Central memory CD8-positive, alpha-beta T cell (primary cell): Measurements from ENCODE around the gene NEK7.

Source experiments
- ATAC-seq: fragments of 150-1000 bp; cut with Tn5 transposase; replicated peaks from 2 replicates; pipeline ENCODE4 v1.10.0; 2022; ENCODE audit warnings: mild to moderate bottlenecking, moderate FRiP score, moderate number of reproducible peaks; ENCODE audit not compliant: poor library complexity, severe bottlenecking; ENCODE audit errors: extremely low read depth
- DNase-seq, 2 donors: peaks; one replicate each; pipeline ENCODE4 v3.0.0; 2021; ENCODE audit warnings: low spot score in 2 of 2
- H3K27ac Mint-ChIP-seq: one replicate; pipeline ENCODE4 v1.8.0; 2022; ENCODE audit warnings: low read depth, mild to moderate bottlenecking, moderate library complexity, mixed read lengths
- H3K27me3 Mint-ChIP-seq: one replicate; pipeline ENCODE4 v1.8.0; 2022; ENCODE audit warnings: mixed read lengths
- H3K36me3 Mint-ChIP-seq: one replicate; pipeline ENCODE4 v1.8.0; 2022; ENCODE audit warnings: mild to moderate bottlenecking, moderate library complexity, mixed read lengths; ENCODE audit not compliant: insufficient read depth
- H3K4me1 Mint-ChIP-seq: one replicate; pipeline ENCODE4 v1.8.0; 2022; ENCODE audit warnings: mixed read lengths
- H3K4me3 Mint-ChIP-seq: one replicate; pipeline ENCODE4 v1.8.0; 2022; ENCODE audit warnings: mild to moderate bottlenecking, moderate library complexity, mixed read lengths
- H3K9me3 Mint-ChIP-seq: one replicate; pipeline ENCODE4 v1.8.0; 2022; ENCODE audit warnings: mixed read lengths

The NEK7 gene

DNA sequence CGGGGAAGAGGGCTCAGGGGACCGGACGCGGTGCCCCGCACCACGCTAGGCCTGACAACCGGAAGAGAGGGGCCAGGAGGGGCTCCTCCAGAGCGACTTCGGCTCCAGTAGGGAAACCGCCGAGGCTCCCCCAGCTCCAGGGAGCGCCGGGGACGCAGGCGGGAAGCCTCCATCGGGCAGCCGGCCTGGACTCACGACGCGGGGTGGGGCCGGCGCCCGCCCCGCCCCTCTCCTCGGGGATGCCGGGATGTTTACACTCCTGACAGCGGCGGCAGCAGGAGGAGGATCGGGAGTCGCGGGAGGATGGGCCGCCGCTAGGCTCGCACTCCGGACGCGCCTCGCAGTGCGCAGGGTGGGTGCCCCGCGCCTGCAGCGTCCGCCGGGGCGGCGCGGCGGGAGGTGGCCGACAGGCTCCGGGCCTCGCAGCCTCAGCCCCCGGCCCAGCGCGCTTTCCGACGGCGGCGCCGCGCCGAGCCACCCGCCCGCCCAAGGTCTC is at the start of gene NEK7:
TSS of gene NEK7 (plus strand) at position 254 of the 496 bp plus-strand sequence. CDS start 75,583 bp downstream, outside the sequence.
- H3K4me3 Mint-ChIP-seq: peak within 1 kb of the TSS; percentile 99
- H3K9me3 Mint-ChIP-seq: no peaks in the 10 kb centered on the region
- no peaks in the 10 kb centered on the region for H3K27me3 Mint-ChIP-seq
- DNase-seq: peak; percentile 33 to 35
- H3K4me1 Mint-ChIP-seq: peaks cover 49% of the 10 kb centered on the region
- ATAC-seq: peak; percentile 29
- peak within 1 kb of the TSS; percentile 99 for H3K27ac Mint-ChIP-seq
- peaks cover 24% of the 10 kb centered on the region for H3K36me3 Mint-ChIP-seq

DNA sequence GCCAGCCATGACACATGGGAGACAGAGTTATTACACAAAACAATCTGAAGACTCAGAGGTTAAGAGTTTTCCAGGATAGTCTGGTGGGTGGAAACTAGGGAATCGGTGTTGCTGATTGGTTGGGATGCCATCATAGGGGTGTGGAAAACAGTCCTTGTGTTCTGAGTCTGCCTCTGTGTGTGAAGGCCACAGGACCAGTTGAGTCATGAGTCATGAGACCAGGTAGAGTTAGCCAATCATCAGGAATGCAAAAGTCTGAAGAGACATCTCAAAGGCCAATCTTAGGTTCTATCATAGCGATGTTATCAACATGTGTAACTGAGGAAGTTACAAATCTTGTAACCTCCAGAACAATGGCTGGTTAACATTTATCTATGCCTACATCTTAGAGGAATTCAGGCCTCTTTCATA is 49.7 kb upstream of the NEK7 start:
- ATAC-seq (no peak), DNase-seq (no peak)
- Mint-ChIP-seq H3K4me1 (peaks cover 14% of the 10 kb centered on the region), H3K9me3 (no peaks in the 10 kb centered on the region), H3K36me3 (peaks cover 3% of the 10 kb centered on the region), H3K27ac (no peak overlapping the region), H3K27me3 (no peaks in the 10 kb centered on the region), H3K4me3 (no peak overlapping the region)

DNA sequence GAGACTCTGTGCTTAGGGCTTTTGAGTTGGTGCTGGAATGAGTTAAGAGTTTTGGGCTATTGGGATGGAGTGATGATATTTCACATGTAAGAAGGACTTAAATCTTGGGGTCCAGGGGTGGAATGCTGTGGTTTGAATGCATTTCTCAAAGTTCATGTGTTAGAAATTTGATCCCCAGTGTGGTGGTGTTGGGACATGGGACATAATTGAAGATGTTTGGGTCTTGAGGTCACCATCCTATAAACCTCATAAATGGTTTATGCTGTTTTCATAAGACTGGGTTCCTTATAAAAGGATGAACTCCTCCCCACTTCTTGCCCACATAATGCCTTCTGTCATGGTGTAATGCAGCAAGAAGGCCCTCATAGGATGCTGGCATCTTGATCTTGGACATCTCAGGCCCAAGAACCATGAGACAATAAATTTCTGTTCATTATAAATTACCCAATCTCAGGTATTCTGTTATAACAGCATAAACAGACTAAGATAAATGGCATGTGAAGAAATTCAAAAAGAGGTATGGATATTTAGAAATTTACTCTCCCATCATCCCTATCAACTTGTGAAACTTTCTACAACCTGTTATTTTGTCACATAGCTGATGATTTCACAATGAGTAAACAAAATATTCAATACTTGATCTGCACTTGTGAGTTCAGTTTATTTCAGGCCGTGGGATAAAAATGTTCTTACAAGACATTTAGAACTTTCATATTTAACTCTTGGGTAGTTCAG is 48.0 kb upstream of the NEK7 start:
- Mint-ChIP-seq H3K4me3 (no peak overlapping the region), H3K4me1 (no peaks in the 10 kb centered on the region), H3K36me3 (no peaks in the 10 kb centered on the region), H3K27me3 (no peaks in the 10 kb centered on the region), H3K27ac (no peak overlapping the region), H3K9me3 (no peaks in the 10 kb centered on the region)
- DNase-seq (no peak), ATAC-seq (no peak)

DNA sequence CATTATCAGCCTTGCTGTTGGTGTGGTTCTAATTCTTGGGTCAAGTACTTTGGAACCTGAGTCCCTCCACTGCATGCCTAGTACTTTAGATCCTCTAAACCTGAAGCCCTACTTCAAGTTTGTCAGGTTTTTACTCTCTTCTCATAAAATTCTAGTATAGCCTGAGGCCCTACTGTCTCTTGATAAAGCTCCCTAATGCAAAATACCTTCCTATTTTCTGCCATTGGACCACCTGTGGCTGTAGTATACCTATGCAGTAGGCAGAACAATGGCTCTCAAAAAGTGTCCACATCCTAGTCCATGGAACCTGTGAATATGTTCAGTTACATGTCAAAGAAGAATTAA is 47.5 kb upstream of the NEK7 start:
- H3K27ac Mint-ChIP-seq: no peak overlapping the region
- no peaks in the 10 kb centered on the region for H3K27me3 Mint-ChIP-seq
- H3K4me3 Mint-ChIP-seq: no peak overlapping the region
- H3K4me1 Mint-ChIP-seq: no peaks in the 10 kb centered on the region
- no peaks in the 10 kb centered on the region for H3K36me3 Mint-ChIP-seq
- H3K9me3 Mint-ChIP-seq: no peaks in the 10 kb centered on the region
- no peak for ATAC-seq
- DNase-seq: no peak

DNA sequence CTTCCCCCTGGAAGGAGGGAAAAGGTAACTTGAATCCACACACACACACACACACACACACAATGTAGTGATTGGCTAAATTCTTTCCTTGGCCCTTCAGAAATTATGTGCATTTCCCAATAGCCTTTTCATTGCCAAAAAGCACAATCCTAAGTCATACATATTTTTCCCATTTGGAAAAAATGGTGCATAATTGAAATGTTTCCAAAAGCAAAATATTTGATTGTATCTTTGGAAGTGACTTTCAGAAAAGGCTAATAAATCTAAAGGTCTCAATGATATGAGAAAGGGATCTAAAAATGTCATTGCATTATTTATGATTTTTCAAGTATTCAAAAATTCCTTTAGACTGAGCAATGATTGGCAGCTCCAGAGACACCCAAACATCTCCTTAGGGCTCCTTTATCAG is 43.5 kb upstream of the NEK7 start:
- Mint-ChIP-seq H3K27me3 (no peaks in the 10 kb centered on the region), H3K4me3 (no peak overlapping the region)
- DNase-seq: no peak

DNA sequence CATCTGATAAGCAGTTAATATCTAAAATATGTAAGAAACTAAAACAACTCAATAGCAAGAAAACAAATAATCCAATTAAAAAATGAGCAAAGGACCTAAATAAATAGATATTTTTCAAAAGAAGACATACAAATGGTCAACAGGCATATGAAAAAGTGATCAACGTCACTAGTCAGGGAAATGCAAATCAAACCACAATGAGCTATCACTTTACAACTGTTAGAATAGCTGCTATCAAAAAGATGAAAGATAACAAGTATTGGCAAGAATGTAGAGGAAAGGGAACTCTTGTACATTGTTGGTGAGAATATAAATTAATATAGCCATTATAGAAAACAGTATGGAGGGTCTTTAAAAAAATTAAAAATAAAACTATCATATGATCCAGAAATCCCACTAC is 40.7 kb upstream of the NEK7 start:
- Mint-ChIP-seq H3K9me3 (no peaks in the 10 kb centered on the region), H3K27ac (no peak overlapping the region), H3K27me3 (no peaks in the 10 kb centered on the region), H3K4me1 (no peaks in the 10 kb centered on the region), H3K4me3 (no peak overlapping the region), H3K36me3 (no peaks in the 10 kb centered on the region)
- ATAC-seq (no peak), DNase-seq (no peak)

More for the DNA sequence above, 43.5 kb upstream of the NEK7 start:
- Mint-ChIP-seq H3K4me1 (no peaks in the 10 kb centered on the region), H3K36me3 (no peaks in the 10 kb centered on the region), H3K27ac (no peak overlapping the region), H3K9me3 (no peaks in the 10 kb centered on the region)
- no peak for ATAC-seq

DNA sequence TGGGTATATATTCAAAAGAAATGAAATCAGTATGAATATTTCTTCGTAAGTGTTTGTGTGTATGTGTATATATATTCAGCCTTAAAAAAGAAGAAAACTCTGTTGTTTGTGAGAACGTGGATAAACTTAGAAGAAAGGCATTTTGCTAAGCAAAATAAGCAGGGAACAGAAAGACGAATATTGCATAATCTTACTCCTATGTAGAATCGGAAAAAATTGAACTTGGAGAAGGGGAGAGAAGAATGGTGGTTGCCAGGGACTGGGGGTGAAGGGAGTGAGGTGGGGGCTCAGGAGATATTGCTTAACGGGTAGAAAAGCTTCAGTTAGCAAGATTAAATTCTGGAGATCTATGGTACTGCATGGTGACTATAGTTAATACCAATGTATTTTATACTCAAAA is 40.3 kb upstream of the NEK7 start:
- DNase-seq (no peak), ATAC-seq (no peak)
- no peaks in the 10 kb centered on the region for H3K27me3 Mint-ChIP-seq
- H3K9me3 Mint-ChIP-seq: no peaks in the 10 kb centered on the region
- H3K4me3 Mint-ChIP-seq: no peak overlapping the region
- peaks cover 2% of the 10 kb centered on the region for H3K36me3 Mint-ChIP-seq
- H3K27ac Mint-ChIP-seq: no peak overlapping the region
- no peaks in the 10 kb centered on the region for H3K4me1 Mint-ChIP-seq

DNA sequence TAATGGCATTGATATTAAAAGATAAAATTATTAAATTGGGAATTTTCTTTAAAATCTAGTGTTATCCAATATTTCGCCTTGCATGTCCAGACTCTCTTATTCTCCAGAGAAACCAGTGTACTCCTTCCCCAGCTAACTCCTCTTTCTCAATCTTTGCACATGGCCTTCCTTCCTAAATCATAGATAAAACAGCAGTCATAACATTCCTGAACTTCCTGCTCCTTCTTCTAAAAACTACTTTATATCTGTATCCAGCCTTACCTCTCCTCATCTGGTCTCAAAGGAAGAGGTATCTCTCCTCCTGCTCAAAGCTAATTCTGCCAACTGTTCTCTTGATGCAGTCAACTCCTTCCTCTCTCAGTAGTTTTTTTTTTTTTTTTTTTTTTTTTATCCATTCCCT is 39.5 kb upstream of the NEK7 start:
- H3K27me3 Mint-ChIP-seq: no peaks in the 10 kb centered on the region
- DNase-seq (no peak), ATAC-seq (no peak)
- no peaks in the 10 kb centered on the region for H3K4me1 Mint-ChIP-seq
- no peak overlapping the region for H3K27ac Mint-ChIP-seq
- H3K36me3 Mint-ChIP-seq: peaks cover 2% of the 10 kb centered on the region
- H3K4me3 Mint-ChIP-seq: no peak overlapping the region
- no peaks in the 10 kb centered on the region for H3K9me3 Mint-ChIP-seq

DNA sequence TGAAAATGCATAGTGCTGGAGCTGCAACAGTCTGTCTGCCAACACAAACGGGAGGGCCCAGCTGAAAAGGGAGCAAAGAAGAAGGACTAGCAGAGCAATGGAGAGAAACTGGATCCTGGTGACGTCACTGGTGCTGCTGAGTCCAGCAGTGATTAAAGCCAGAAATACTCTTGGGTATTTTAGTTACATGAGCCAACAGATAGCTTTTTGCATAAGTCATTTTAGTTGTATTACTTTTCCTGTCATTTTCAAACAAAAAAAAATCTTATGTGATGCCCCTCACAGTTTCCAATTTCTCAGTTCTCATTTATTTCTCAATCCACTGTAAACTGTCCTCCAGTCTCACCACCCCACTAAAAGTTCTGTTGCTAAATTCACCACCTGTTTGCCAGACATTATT is 38.7 kb upstream of the NEK7 start:
- Mint-ChIP-seq H3K27ac (no peak overlapping the region), H3K4me1 (no peaks in the 10 kb centered on the region), H3K4me3 (no peak overlapping the region), H3K9me3 (no peaks in the 10 kb centered on the region), H3K36me3 (peaks cover 2% of the 10 kb centered on the region), H3K27me3 (no peaks in the 10 kb centered on the region)
- ATAC-seq: no peak
- DNase-seq: no peak

DNA sequence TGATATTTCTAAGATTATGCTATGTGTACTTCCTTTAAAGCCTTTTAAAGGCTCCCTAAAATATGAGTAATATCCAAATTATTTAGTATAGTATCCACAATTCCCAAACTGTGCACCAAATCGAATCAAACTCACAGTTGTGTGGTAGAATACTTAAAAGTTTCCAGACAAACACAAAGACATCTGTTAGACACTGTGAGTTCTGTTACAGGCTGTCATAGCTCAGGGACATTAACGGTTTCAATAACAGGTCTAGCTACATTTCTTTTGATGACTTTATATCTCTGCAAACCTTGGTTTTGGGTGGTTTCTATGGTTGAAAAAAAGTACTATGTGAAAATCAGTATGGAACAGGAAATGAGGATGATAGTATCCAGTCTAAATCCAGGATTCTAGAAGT is 36.9 kb upstream of the NEK7 start:
- H3K27me3 Mint-ChIP-seq: no peaks in the 10 kb centered on the region
- H3K27ac Mint-ChIP-seq: no peak overlapping the region
- no peaks in the 10 kb centered on the region for H3K9me3 Mint-ChIP-seq
- H3K4me1 Mint-ChIP-seq: no peaks in the 10 kb centered on the region
- H3K36me3 Mint-ChIP-seq: peaks cover 2% of the 10 kb centered on the region
- no peak overlapping the region for H3K4me3 Mint-ChIP-seq
- no peak for ATAC-seq
- DNase-seq: no peak

DNA sequence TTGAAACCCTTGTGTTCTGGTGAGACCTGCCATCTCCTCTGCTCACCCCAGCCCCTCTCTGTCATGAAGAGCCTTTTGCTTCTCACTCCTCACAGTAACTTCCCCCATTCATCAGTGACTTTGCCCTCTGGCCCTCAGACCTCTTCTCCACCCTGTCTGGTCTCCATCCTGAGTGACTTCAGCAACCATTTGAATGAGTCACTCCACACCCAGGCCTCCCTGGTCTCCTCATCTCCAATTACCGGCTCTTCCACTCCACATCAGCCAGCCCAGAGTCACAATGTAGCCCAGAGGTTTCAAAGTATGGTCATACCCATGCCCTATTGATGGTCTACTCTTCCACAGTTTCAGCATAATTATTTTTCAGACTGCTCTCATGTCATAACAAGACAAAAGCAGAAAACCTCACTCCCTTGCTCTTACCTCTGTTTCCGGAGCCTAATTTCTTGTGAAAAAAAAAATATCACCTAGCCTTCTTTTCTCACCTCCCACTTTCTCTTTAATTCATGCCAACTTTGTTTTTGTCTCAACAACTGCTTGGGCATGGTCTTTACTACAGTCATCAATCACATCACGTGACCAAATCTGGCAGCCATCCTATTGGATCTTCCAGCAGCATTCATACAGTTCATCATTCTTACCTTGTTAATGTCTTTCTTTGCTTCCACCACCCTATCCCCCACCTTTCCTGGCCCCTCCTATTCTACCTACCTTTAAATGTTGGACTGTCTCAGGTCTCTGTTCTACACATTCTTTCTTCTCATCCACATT is 35.6 kb upstream of the NEK7 start:
- no peaks in the 10 kb centered on the region for H3K27me3 Mint-ChIP-seq
- peaks cover 2% of the 10 kb centered on the region for H3K36me3 Mint-ChIP-seq
- H3K4me3 Mint-ChIP-seq: no peak overlapping the region
- peak; percentile 89 for ATAC-seq
- DNase-seq: peak in 1 of 2 donors; percentile 38
- no peak overlapping the region for H3K27ac Mint-ChIP-seq
- no peaks in the 10 kb centered on the region for H3K4me1 Mint-ChIP-seq
- no peaks in the 10 kb centered on the region for H3K9me3 Mint-ChIP-seq

DNA sequence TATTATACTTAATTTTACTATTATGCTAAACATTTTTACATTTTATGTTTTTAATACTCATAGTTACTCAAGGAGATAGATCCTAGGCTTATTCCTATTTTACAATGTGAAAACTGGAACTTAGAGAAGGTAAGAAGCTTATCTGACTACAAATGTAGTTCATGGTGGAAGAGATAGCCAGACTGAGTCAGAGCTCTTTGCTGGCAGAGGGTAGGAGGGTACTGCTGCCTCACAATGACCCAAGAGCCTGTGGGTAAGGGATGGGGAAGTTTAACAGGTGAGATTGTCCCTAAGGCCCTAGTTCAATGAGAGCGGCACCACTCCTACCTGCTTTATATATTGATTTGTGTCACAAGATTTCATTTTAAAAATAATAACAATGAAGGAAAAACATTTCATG is 34.1 kb upstream of the NEK7 start:
- Mint-ChIP-seq H3K27ac (no peak overlapping the region), H3K4me3 (no peak overlapping the region), H3K4me1 (no peaks in the 10 kb centered on the region), H3K36me3 (peaks cover 2% of the 10 kb centered on the region), H3K9me3 (no peaks in the 10 kb centered on the region), H3K27me3 (no peaks in the 10 kb centered on the region)
- ATAC-seq (no peak), DNase-seq (no peak)

- ATAC-seq: no peak
Measured at GRCh38 chr1:198123133-198123532, 33.7 kb upstream of the NEK7 start.

More at GRCh38 chr1:198123133-198123532, 33.7 kb upstream of the NEK7 start:
- H3K9me3 Mint-ChIP-seq: no peaks in the 10 kb centered on the region
- no peak overlapping the region for H3K4me3 Mint-ChIP-seq
- DNase-seq: no peak
- H3K27ac Mint-ChIP-seq: no peak overlapping the region
- no peaks in the 10 kb centered on the region for H3K27me3 Mint-ChIP-seq
- peaks cover 2% of the 10 kb centered on the region for H3K36me3 Mint-ChIP-seq
- no peaks in the 10 kb centered on the region for H3K4me1 Mint-ChIP-seq
